Measurements from ENCODE around the gene MYO3A. TPM values are rescaled to one million over a fixed set of nuclear protein-coding genes. Genes with fewer than 3 reads are reported as not detected.

The MYO3A gene
- total and polyA plus RNA-seq, 2 of the 4 experiments (the other 2 are of a cell fraction), result not detected

DNA sequence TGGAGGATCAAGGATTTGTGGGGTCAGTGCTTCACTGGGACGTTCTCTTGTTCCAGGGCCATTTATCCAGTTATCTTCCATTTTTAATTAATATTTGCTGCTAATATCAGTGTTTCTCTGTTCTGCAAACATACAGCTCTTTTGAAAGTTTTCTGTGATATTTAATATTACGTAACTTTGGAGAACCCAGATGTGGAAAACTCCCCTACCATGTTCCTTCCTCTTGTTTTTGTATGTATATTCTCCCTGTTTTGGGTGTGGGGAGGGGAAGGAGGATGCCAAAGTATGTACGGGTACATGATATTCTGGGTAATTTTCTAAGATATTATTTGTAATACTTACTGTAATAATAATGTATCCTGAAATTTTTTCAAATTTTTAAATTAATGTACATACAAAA is 55.9 kb downstream of the MYO3A start:
- H2BK5ac ChIP-seq (ENCODE audit: low read depth, low read length, poor library complexity, severe bottlenecking), result no peak overlapping the region
- no peak for TF ChIP-seq SMC3 (IDR thresholded peaks at IDR 0.05; ENCODE audit: low read depth, low read length)
- 0 out of 2 replicates have a peak, but pooled peaks have one; percentile 3 for TF ChIP-seq CEBPB (IDR thresholded peaks at IDR 0.05; ENCODE audit: low read depth, low read length)
- H3K4me1 ChIP-seq (ENCODE audit: control insufficient read depth, insufficient read depth, low read length), result no peaks in the 10 kb centered on the region
- no peak overlapping the region for H4K91ac ChIP-seq (ENCODE audit: insufficient read depth, low read depth, low read length)
- H3K27me3 ChIP-seq (ENCODE audit: control insufficient read depth, insufficient read depth, low read length), result no peaks in the 10 kb centered on the region
- H3K79me1 ChIP-seq (ENCODE audit: low read depth in 1 of 2, low read length in 2 of 2), result no peaks in the 10 kb centered on the region
- in situ Hi-C loops (cut with MboI; ENCODE audit: low sequenced_read_pairs) (no loop called here), dilution Hi-C loops (cut with HindIII; ENCODE audit: low sequenced_read_pairs, unreplicated experiment) (no loop called here), intact Hi-C loops (cut with micrococcal nuclease) (no loop called here)
- no peak overlapping the region for H3K23ac ChIP-seq (ENCODE audit: low read depth, low read length)
- H3K4ac ChIP-seq (ENCODE audit: low read depth, low read length), result no peak overlapping the region
- H2BK20ac ChIP-seq (ENCODE audit: low read depth, low read length), result no peak overlapping the region
- no peak overlapping the region for H3K14ac ChIP-seq (replicated peaks; ENCODE audit: low read depth, low read length)
- H2BK15ac ChIP-seq (ENCODE audit: low read depth, low read length), result no peak overlapping the region
- H2BK120ac ChIP-seq (ENCODE audit: low read depth, low read length), result no peak overlapping the region
- H2AK9ac ChIP-seq (replicated peaks; ENCODE audit: low read depth, low read length, poor library complexity), result no peak overlapping the region
- H3K9me1 ChIP-seq (ENCODE audit: insufficient read depth, low read length), result no peaks in the 10 kb centered on the region
- BruUV-seq (replicated peaks), result no TSS peak
- no peak overlapping the region for H4K5ac ChIP-seq (ENCODE audit: low read depth, low read length)
- H3K9me3 ChIP-seq (ENCODE audit: control insufficient read depth, insufficient read depth, low read length), result peaks cover 2% of the 10 kb centered on the region
- no peak overlapping the region for H3K56ac ChIP-seq (ENCODE audit: extremely low read depth, insufficient read depth, low read length)
- no peak for ATAC-seq (ENCODE audit: low read depth)
- no peak overlapping the region for H4K8ac ChIP-seq (ENCODE audit: low read depth in 2 of 2, low read length in 2 of 2)
- H3K4me2 ChIP-seq (ENCODE audit: low read depth, low read length), result no peak overlapping the region
- no peaks in the 10 kb centered on the region for H3K36me3 ChIP-seq (ENCODE audit: control insufficient read depth, insufficient read depth, low read length)
- no peak overlapping the region for H3K4me3 ChIP-seq (ENCODE audit: insufficient read depth, low read depth, low read length)
- H3K9ac ChIP-seq (ENCODE audit: low read depth, low read length), result no peak overlapping the region
- H3K27ac ChIP-seq (ENCODE audit: insufficient read depth, low read length), result no peak overlapping the region
- no peak overlapping the region for H2AK5ac ChIP-seq (ENCODE audit: low read depth, low read length)
- H3K18ac ChIP-seq (ENCODE audit: low read depth, low read length), result no peak overlapping the region
- no peaks in the 10 kb centered on the region for H4K20me1 ChIP-seq (ENCODE audit: insufficient read depth, low read length)
- CTCF ChIA-PET, result no interaction called here
- WGBS, 2 experiments (ENCODE audit: extremely low coverage in 2 of 2, insufficient read length in 1 of 2), result no CpG with 5 or more reads among the region's 3 CpGs
- no peak overlapping the region for H2AFZ ChIP-seq (replicated peaks; ENCODE audit: low read length, poor library complexity)
- POLR2A ChIA-PET (ENCODE audit: unreplicated experiment), result no interaction called here
- DNase-seq, result no peak
